Astrocyte (in vitro differentiated cells and primary cell): ENCODE data around the gene GRK5.

Source experiments
- CTCF ChIP-seq: IDR thresholded peaks from 2 replicates; pipeline ENCODE4 v1.5.1; 2011; ENCODE audit warnings: low read depth, mild to moderate bottlenecking, inconsistent platforms, low read length, moderate library complexity; ENCODE audit not compliant: insufficient read depth
- EZH2 ChIP-seq: IDR thresholded peaks from 2 replicates; pipeline ENCODE4 v1.6.1; 2012; ENCODE audit warnings: mild to moderate bottlenecking, low read length, inconsistent platforms; ENCODE audit not compliant: insufficient read depth

GRCh38 chr10:119447823-119448546, 240.6 kb downstream of the GRK5 start:
- TF ChIP-seq CTCF: no peak
- no peak for TF ChIP-seq EZH2
